Muscle of leg (tissue), 11 donors: ENCODE results near the gene LMO1. TPM values are rescaled to one million over a fixed set of nuclear protein-coding genes. Genes with fewer than 3 reads are reported as not detected.

Experiments
- DNase-seq: peaks from one replicate; pipeline ENCODE4 v3.0.0; 2013
- H3K27ac ChIP-seq: one replicate; pipeline ENCODE4 v1.5.1; 2013; ENCODE audit warnings: mild to moderate bottlenecking, low read length, control low read depth
- H3K27me3 ChIP-seq: one replicate; pipeline ENCODE4 v1.6.1; 2013; ENCODE audit warnings: low read length; ENCODE audit not compliant: control insufficient read depth, insufficient read depth
- H3K36me3 ChIP-seq: one replicate; pipeline ENCODE4 v1.6.1; 2013; ENCODE audit warnings: low read length; ENCODE audit not compliant: control insufficient read depth, insufficient read depth
- H3K4me1 ChIP-seq: one replicate; pipeline ENCODE4 v1.6.1; 2013; ENCODE audit warnings: low read length; ENCODE audit not compliant: control insufficient read depth, insufficient read depth
- H3K4me3 ChIP-seq: one replicate; pipeline ENCODE4 v1.5.1; 2013; ENCODE audit warnings: low read length, control low read depth
- H3K9me3 ChIP-seq: replicated peaks from 2 replicates; pipeline ENCODE4 v1.6.1; 2013; ENCODE audit warnings: low read depth, low read length; ENCODE audit not compliant: control insufficient read depth
- WGBS: methylation state at CpG from one replicate; pipeline ENCODE4 v1.1.5; 2013; ENCODE audit warnings: missing lambda C conversion rate; ENCODE audit not compliant: insufficient coverage; 5-methylcytosine and 5-hydroxymethylcytosine counted together
- polyA plus RNA-seq, 8 donors: library from polyadenylated mRNA; unstranded; fragments of 120-200 nt; gene quantifications; one replicate each; pipeline versions ENCODE4 v1.2.1 to v1.2.3, GENCODE V29; 2013; ENCODE audit warnings: inconsistent platforms in 1 of 8, low replicate concordance in 1 of 8; ENCODE audit not compliant: insufficient read length in 8 of 8, insufficient read depth in 1 of 8
- total RNA-seq: library from RNA; stranded (reverse); fragments of 120-200 nt; gene quantifications from one replicate; pipeline ENCODE4 v1.2.4, GENCODE V29; 2013

The LMO1 gene
- total and polyA plus RNA-seq, 9 donors, result 0.59 to 3.4 (median 2.0) TPM

DNA sequence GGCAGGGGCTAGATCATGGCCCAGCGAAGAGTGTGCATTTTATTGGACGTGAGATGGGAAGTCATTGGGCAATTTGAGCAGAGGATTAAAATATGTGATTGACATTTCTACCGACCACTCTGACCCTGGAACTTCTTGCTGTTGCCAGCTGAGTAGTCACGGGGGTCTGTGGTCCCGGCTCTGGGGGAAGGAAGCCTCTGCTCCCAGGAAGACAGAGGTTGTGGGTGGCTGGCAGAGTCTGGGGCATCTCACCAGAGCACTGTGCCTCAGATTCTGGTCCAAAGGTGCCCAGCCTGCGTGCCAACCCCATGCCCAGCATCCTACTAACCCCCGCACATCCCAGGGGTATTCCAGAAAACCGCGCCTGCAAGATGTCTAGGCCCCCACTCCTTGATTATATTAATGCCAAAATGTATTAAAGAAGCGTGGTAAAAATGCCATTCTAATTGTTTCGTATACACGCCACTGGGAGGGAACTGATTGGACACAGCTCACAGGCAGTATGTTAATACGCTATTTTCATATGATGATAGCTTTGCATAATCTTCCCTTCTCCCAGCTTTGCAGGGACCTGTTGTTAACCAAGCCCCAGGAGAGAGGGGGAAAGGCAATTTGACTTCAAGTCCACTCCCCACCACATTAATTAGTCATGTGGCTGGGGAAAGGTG lies 25.3 kb upstream of the LMO1 start:
- H3K9me3 ChIP-seq, result no peaks in the 10 kb centered on the region
- no peaks in the 10 kb centered on the region for H3K36me3 ChIP-seq
- peaks cover 12% of the 10 kb centered on the region for H3K4me1 ChIP-seq
- 63% methylated on average over 4 of the region's 13 CpGs for WGBS
- H3K27ac ChIP-seq, result no peak overlapping the region
- peaks cover under 1% of the 10 kb centered on the region for H3K27me3 ChIP-seq
- H3K4me3 ChIP-seq, result no peak overlapping the region
- DNase-seq, result no peak

DNA sequence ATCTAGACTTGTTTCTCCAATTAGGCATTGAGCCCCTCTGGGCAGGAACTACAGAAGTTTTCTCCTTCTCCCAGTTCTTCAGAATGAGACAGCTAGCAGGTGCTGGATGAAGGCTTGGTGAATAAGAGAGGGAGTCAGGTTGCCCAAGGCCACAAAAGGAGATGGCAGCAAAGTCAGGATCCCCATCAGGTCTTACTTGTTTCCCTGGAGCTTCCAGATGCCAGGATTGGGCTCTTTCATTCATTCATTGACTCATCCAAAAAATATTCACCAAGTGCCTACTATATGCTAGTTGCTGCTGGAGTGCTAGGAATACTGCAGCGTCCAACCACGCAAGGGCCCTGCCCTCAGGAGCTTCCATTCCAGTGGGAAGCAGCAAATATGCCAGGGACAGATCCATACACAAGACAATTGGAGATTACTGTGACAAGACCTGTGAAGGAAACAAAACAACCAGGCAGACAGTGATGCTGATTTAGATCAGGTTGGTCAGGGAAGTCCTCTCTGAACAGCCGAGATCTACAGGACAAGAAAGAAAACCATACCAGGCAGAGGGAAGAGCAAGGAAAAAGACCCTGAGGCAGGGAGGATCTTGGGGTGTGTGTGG lies 24.6 kb upstream of the LMO1 start:
- WGBS, result 90% methylated on average over 2 of the region's 3 CpGs

GRCh38 chr11:8287703-8288102 lies 24.0 kb upstream of the LMO1 start:
- H3K27me3 ChIP-seq, result peaks cover 9% of the 10 kb centered on the region
- peaks cover 17% of the 10 kb centered on the region for H3K4me1 ChIP-seq
- DNase-seq, result no peak
- H3K36me3 ChIP-seq, result no peaks in the 10 kb centered on the region
- H3K9me3 ChIP-seq, result no peaks in the 10 kb centered on the region
- no peak overlapping the region for H3K4me3 ChIP-seq
- H3K27ac ChIP-seq, result no peak overlapping the region

More for the DNA sequence above, 24.6 kb upstream of the LMO1 start:
- no peak overlapping the region for H3K27ac ChIP-seq
- H3K27me3 ChIP-seq, result peaks cover 5% of the 10 kb centered on the region
- H3K36me3 ChIP-seq, result no peaks in the 10 kb centered on the region
- no peaks in the 10 kb centered on the region for H3K9me3 ChIP-seq
- peaks cover 16% of the 10 kb centered on the region for H3K4me1 ChIP-seq
- no peak for DNase-seq
- H3K4me3 ChIP-seq, result no peak overlapping the region

DNA sequence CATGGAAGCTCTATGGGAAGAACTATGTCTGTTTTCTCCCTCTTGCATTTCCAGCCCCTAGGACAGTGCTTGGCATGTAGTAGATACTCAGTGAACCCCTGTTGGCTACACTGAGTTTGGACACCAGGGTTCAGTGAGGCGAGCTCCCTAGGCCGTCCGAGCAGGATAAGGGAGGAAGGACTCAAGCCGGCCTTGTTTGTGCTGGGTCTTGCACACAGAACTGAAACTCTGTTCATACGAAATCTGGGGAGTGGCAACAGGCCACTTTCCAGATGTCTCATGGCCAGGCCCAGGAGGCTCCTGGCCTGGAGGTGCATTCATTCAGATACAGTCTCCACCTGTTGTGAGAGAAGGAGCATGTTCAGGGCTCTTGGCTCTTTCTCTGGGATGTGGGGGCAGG lies 23.6 kb upstream of the LMO1 start:
- Histone ChIP-seq H3K4me3 (no peak overlapping the region), H3K9me3 (no peaks in the 10 kb centered on the region), H3K27me3 (peaks cover 13% of the 10 kb centered on the region), H3K4me1 (peaks cover 17% of the 10 kb centered on the region), H3K27ac (no peak overlapping the region), H3K36me3 (no peaks in the 10 kb centered on the region)
- 74% methylated on average over 5 of the region's 5 CpGs for WGBS
- DNase-seq, result no peak

GRCh38 chr11:8286886-8287285 lies 23.2 kb upstream of the LMO1 start:
- Histone ChIP-seq H3K9me3 (no peaks in the 10 kb centered on the region), H3K36me3 (no peaks in the 10 kb centered on the region), H3K4me3 (no peak overlapping the region), H3K4me1 (peaks cover 17% of the 10 kb centered on the region), H3K27me3 (peaks cover 14% of the 10 kb centered on the region), H3K27ac (no peak overlapping the region)
- WGBS, result 45% methylated on average over 1 of the region's 2 CpGs
- no peak for DNase-seq

GRCh38 chr11:8285796-8286195 lies 22.1 kb upstream of the LMO1 start:
- Histone ChIP-seq H3K9me3 (no peaks in the 10 kb centered on the region), H3K4me3 (no peak overlapping the region), H3K27me3 (peaks cover 14% of the 10 kb centered on the region), H3K27ac (no peak overlapping the region), H3K36me3 (no peaks in the 10 kb centered on the region), H3K4me1 (peaks cover 17% of the 10 kb centered on the region)
- no peak for DNase-seq
- WGBS, result 96% methylated on average over 3 of the region's 4 CpGs

DNA sequence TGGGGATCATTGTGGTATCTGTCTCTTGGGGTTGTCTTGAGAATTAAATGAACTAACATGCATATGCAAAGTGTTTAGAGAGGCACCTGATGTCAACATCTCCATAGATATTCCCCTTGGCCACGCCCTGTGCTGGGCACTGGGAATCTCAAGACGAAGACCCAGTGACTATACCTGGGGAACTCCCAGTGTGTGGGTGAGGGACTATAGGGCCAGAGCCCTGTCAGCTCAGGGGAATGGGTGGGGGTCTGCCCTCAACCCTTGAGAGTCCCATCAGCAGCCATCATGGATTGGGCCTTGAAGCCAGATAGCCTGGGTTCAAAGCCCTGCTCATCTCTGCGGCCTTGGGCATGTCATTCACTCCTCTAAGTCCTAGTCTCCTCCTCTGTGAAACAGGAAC lies 21.6 kb upstream of the LMO1 start:
- Histone ChIP-seq H3K9me3 (no peaks in the 10 kb centered on the region), H3K36me3 (no peaks in the 10 kb centered on the region), H3K4me3 (no peak overlapping the region), H3K4me1 (peaks cover 15% of the 10 kb centered on the region), H3K27me3 (peaks cover 14% of the 10 kb centered on the region), H3K27ac (no peak overlapping the region)
- 80% methylated on average over 1 of the region's 3 CpGs for WGBS
- no peak for DNase-seq

GRCh38 chr11:8283465-8284230 lies 20.0 kb upstream of the LMO1 start:
- no peak overlapping the region for H3K27ac ChIP-seq
- peak; percentile 37 for DNase-seq

DNA sequence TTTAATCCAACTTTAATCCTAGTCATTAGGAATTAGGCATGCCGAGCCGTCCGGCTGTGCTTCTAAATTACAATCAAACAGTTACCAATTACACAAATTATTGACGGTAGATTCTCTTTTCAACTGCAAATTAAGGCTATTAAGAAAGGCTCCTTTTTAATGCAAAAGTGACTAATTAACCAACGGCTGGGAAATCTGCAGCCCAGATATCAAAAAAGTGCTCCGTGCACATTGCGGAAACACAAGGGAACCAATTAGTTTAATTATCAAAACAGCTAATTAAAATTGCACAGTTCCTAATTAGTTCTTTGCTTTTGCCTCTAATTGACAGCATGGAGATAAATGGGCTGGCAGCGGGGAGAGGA lies 19.4 kb upstream of the LMO1 start:
- H3K27ac ChIP-seq, result no peak overlapping the region
- WGBS, result 18% methylated on average over 3 of the region's 8 CpGs
- no peaks in the 10 kb centered on the region for H3K9me3 ChIP-seq
- no peak overlapping the region for H3K4me3 ChIP-seq
- H3K36me3 ChIP-seq, result no peaks in the 10 kb centered on the region
- H3K27me3 ChIP-seq, result peaks cover 14% of the 10 kb centered on the region
- DNase-seq, result no peak
- peaks cover 6% of the 10 kb centered on the region for H3K4me1 ChIP-seq

More at GRCh38 chr11:8283465-8284230, 20.0 kb upstream of the LMO1 start:
- H3K36me3 ChIP-seq, result no peaks in the 10 kb centered on the region
- H3K4me1 ChIP-seq, result peaks cover 6% of the 10 kb centered on the region
- 9% methylated on average over 17 of the region's 32 CpGs for WGBS
- no peaks in the 10 kb centered on the region for H3K9me3 ChIP-seq
- H3K27me3 ChIP-seq, result peaks cover 14% of the 10 kb centered on the region
- no peak overlapping the region for H3K4me3 ChIP-seq

DNA sequence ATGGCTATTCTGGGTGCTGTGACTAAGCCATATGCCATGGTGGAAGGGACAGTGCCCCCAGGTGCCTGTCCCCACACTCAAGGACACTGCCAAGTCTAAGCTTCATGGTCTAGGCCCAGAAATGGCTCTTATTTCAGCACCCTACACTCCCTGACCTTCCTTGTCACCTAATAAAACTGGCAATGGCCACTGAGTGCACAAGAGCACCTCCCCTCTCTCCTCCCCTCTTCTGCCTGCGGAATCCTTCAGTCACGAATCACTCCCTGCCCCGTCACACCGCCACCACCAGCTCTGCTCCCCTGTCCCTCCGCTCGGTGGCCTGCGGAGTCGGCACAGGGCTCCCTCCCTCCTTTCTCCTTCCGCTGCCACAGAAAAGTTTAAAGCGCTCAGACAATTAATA lies 19.0 kb upstream of the LMO1 start:
- H3K4me3 ChIP-seq, result no peak overlapping the region

More for the DNA sequence above, 19.0 kb upstream of the LMO1 start:
- H3K27ac ChIP-seq, result no peak overlapping the region
- peaks cover 6% of the 10 kb centered on the region for H3K4me1 ChIP-seq
- no peak for DNase-seq
- WGBS, result 35% methylated on average over 10 of the region's 10 CpGs
- H3K27me3 ChIP-seq, result peaks cover 14% of the 10 kb centered on the region
- no peaks in the 10 kb centered on the region for H3K9me3 ChIP-seq
- H3K36me3 ChIP-seq, result no peaks in the 10 kb centered on the region
